HepG2 (cell line): ENCODE results near the gene ATPAF2. TPM values are rescaled to one million over a fixed set of nuclear protein-coding genes. Genes with fewer than 3 reads are reported as not detected.

Source experiments
- ATF3 ChIP-seq: sonication (generic); formaldehyde crosslinking; IDR thresholded peaks from 2 replicates; pipeline ENCODE4 v1.4.0; 2020; ENCODE audit warnings: missing genetic modification reagents
- CHD2 ChIP-seq: IDR thresholded peaks from 2 replicates; pipeline ENCODE4 v1.6.1; 2011; ENCODE audit warnings: low read depth, low read length, improper control_type of control experiment
- CREM ChIP-seq, 2 experiments: sonication (generic) in 1 of 2; formaldehyde crosslinking in 1 of 2; IDR thresholded peaks; 2 replicates each; pipeline versions ENCODE4 v1.4.0 to v1.6.1; 2016 to 2020; ENCODE audit warnings: antibody characterized with exemption in 1 of 2, mild to moderate bottlenecking in 1 of 2, missing genetic modification reagents in 1 of 2
- FLYWCH1 ChIP-seq: sonication (generic); formaldehyde crosslinking; IDR thresholded peaks from 2 replicates; pipeline ENCODE4 v1.8.1; 2023; ENCODE audit warnings: mild to moderate bottlenecking, missing genetic modification reagents
- FOXM1 ChIP-seq: sonication (generic); formaldehyde crosslinking; IDR thresholded peaks from 2 replicates; pipeline ENCODE4 v1.5.0; 2020; ENCODE audit warnings: missing genetic modification reagents
- HDAC2 ChIP-seq: sonication (generic); formaldehyde crosslinking; IDR thresholded peaks from 2 replicates; pipeline ENCODE4 v1.4.0; 2020; ENCODE audit warnings: missing genetic modification reagents
- MED8 ChIP-seq: sonication (generic); formaldehyde crosslinking; IDR thresholded peaks from 2 replicates; pipeline ENCODE4 v1.8.1; 2023; ENCODE audit warnings: mild to moderate bottlenecking, missing genetic modification reagents; ENCODE audit not compliant: insufficient replicate concordance
- SAFB2 ChIP-seq: sonication (generic); formaldehyde crosslinking; IDR thresholded peaks from 2 replicates; pipeline ENCODE4 v1.5.1; 2020; ENCODE audit warnings: missing genetic modification reagents, low read depth, mild to moderate bottlenecking, borderline replicate concordance
- TBP ChIP-seq: sonication (generic); formaldehyde crosslinking; IDR thresholded peaks from 2 replicates; pipeline ENCODE4 v1.5.0; 2020; ENCODE audit warnings: missing genetic modification reagents
- ZNF20 ChIP-seq: sonication (generic); formaldehyde crosslinking; IDR thresholded peaks from 2 replicates; pipeline ENCODE4 v1.4.0; 2020; ENCODE audit warnings: mild to moderate bottlenecking, moderate library complexity, missing genetic modification reagents
- ZNF333 ChIP-seq: sonication (generic); formaldehyde crosslinking; IDR thresholded peaks from 2 replicates; pipeline ENCODE4 v1.4.0; 2020; ENCODE audit warnings: mild to moderate bottlenecking, missing genetic modification reagents, borderline replicate concordance
- polyA plus RNA-seq, 8 experiments: library from polyadenylated mRNA; depleted of rRNA in 3 of 8; stranded (reverse) in 7 of 8; unstranded in 1 of 8; fragments of >200 nt; fragmentation: Illumina TruSeq in 4 of 8; extraction: Trizol in 4 of 8; gene quantifications; 2 replicates each; pipeline versions ENCODE4 v1.2.1 to v1.2.3, GENCODE V29; 2011 to 2016; ENCODE audit warnings: low read depth in 4 of 8, missing spikeins in 1 of 8, mixed read lengths in 1 of 8; ENCODE audit not compliant: insufficient read depth in 1 of 8
- total RNA-seq, 5 experiments: library from RNA; depleted of rRNA; stranded (reverse); fragments of >200 nt; fragmentation: Illumina TruSeq; extraction: Trizol; gene quantifications; 2 replicates each; pipeline ENCODE4 v1.2.3, GENCODE V29; 2016; ENCODE audit warnings: low read depth in 1 of 5
- TF ChIP-seq, protein P1 (sequence below), 2 experiments: IDR thresholded peaks; 2 replicates each; pipeline ENCODE4 v1.6.1; 2011 to 2012; ENCODE audit warnings: low read length in 2 of 2, borderline replicate concordance in 1 of 2, low read depth in 1 of 2, mild to moderate bottlenecking in 1 of 2, moderate library complexity in 1 of 2
- TF ChIP-seq, protein P2 (sequence below): sonication (generic); formaldehyde crosslinking; IDR thresholded peaks from 2 replicates; pipeline ENCODE4 v1.5.1; 2020; ENCODE audit warnings: mild to moderate bottlenecking, missing genetic modification reagents, moderate library complexity
- TF ChIP-seq, protein P3 (sequence below): sonication (generic); formaldehyde crosslinking; IDR thresholded peaks from 2 replicates; pipeline ENCODE4 v1.9.0; 2021; ENCODE audit warnings: missing genetic modification reagents, borderline replicate concordance
- TF ChIP-seq, protein P4 (sequence below): sonication (generic); formaldehyde crosslinking; IDR thresholded peaks from 2 replicates; pipeline ENCODE4 v1.5.1; 2020; ENCODE audit warnings: missing genetic modification reagents, mild to moderate bottlenecking, borderline replicate concordance

The ATPAF2 gene
- total and polyA plus RNA-seq, 2 of the 13 experiments (the other 11 are each of a cell fraction or from before 2014, with no cell fraction given) = 15.0 to 16.5 TPM

GRCh38 chr17:18038861-18039534 is at the start of gene ATPAF2, which contains the start of gene GID4 (continued):
- TF ChIP-seq ZNF333 (CRISPR knock-in tag) = no peak; the same call in 1 of the 2 replicates
- TF ChIP-seq SAFB2 = no peak
- TF ChIP-seq, protein P1, sequence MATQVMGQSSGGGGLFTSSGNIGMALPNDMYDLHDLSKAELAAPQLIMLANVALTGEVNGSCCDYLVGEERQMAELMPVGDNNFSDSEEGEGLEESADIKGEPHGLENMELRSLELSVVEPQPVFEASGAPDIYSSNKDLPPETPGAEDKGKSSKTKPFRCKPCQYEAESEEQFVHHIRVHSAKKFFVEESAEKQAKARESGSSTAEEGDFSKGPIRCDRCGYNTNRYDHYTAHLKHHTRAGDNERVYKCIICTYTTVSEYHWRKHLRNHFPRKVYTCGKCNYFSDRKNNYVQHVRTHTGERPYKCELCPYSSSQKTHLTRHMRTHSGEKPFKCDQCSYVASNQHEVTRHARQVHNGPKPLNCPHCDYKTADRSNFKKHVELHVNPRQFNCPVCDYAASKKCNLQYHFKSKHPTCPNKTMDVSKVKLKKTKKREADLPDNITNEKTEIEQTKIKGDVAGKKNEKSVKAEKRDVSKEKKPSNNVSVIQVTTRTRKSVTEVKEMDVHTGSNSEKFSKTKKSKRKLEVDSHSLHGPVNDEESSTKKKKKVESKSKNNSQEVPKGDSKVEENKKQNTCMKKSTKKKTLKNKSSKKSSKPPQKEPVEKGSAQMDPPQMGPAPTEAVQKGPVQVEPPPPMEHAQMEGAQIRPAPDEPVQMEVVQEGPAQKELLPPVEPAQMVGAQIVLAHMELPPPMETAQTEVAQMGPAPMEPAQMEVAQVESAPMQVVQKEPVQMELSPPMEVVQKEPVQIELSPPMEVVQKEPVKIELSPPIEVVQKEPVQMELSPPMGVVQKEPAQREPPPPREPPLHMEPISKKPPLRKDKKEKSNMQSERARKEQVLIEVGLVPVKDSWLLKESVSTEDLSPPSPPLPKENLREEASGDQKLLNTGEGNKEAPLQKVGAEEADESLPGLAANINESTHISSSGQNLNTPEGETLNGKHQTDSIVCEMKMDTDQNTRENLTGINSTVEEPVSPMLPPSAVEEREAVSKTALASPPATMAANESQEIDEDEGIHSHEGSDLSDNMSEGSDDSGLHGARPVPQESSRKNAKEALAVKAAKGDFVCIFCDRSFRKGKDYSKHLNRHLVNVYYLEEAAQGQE (IDR thresholded peaks at IDR 0.05; ENCODE audit: borderline replicate concordance in 1 of 2, low read depth in 1 of 2, low read length in 2 of 2) = peak in 1 of 2 experiments; percentile 20; a peak in 1 of 4 replicates
- peak; percentile 93 for TF ChIP-seq CREM (IDR thresholded peaks at IDR 0.05)
- TF ChIP-seq CREM (CRISPR knock-in tag; IDR thresholded peaks at IDR 0.05) = peak; percentile 59; the same call in 1 of the 2 replicates
- TF ChIP-seq MED8 = no peak
- no peak for TF ChIP-seq FOXM1 (CRISPR knock-in tag)
- TF ChIP-seq HDAC2 (CRISPR knock-in tag) = peak; percentile 66
- no peak for TF ChIP-seq ZNF20 (CRISPR knock-in tag)
- TF ChIP-seq ATF3 (CRISPR knock-in tag) = no peak
- TF ChIP-seq, protein P2, sequence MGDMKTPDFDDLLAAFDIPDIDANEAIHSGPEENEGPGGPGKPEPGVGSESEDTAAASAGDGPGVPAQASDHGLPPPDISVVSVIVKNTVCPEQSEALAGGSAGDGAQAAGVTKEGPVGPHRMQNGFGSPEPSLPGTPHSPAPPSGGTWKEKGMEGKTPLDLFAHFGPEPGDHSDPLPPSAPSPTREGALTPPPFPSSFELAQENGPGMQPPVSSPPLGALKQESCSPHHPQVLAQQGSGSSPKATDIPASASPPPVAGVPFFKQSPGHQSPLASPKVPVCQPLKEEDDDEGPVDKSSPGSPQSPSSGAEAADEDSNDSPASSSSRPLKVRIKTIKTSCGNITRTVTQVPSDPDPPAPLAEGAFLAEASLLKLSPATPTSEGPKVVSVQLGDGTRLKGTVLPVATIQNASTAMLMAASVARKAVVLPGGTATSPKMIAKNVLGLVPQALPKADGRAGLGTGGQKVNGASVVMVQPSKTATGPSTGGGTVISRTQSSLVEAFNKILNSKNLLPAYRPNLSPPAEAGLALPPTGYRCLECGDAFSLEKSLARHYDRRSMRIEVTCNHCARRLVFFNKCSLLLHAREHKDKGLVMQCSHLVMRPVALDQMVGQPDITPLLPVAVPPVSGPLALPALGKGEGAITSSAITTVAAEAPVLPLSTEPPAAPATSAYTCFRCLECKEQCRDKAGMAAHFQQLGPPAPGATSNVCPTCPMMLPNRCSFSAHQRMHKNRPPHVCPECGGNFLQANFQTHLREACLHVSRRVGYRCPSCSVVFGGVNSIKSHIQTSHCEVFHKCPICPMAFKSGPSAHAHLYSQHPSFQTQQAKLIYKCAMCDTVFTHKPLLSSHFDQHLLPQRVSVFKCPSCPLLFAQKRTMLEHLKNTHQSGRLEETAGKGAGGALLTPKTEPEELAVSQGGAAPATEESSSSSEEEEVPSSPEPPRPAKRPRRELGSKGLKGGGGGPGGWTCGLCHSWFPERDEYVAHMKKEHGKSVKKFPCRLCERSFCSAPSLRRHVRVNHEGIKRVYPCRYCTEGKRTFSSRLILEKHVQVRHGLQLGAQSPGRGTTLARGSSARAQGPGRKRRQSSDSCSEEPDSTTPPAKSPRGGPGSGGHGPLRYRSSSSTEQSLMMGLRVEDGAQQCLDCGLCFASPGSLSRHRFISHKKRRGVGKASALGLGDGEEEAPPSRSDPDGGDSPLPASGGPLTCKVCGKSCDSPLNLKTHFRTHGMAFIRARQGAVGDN (CRISPR knock-in tag) = peak; percentile 76
- TF ChIP-seq TBP (CRISPR knock-in tag) = 0 out of 2 replicates have a peak, but pooled peaks have one; percentile 37
- TF ChIP-seq, protein P3, sequence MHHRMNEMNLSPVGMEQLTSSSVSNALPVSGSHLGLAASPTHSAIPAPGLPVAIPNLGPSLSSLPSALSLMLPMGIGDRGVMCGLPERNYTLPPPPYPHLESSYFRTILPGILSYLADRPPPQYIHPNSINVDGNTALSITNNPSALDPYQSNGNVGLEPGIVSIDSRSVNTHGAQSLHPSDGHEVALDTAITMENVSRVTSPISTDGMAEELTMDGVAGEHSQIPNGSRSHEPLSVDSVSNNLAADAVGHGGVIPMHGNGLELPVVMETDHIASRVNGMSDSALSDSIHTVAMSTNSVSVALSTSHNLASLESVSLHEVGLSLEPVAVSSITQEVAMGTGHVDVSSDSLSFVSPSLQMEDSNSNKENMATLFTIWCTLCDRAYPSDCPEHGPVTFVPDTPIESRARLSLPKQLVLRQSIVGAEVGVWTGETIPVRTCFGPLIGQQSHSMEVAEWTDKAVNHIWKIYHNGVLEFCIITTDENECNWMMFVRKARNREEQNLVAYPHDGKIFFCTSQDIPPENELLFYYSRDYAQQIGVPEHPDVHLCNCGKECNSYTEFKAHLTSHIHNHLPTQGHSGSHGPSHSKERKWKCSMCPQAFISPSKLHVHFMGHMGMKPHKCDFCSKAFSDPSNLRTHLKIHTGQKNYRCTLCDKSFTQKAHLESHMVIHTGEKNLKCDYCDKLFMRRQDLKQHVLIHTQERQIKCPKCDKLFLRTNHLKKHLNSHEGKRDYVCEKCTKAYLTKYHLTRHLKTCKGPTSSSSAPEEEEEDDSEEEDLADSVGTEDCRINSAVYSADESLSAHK (CRISPR knock-in tag) = no peak
- TF ChIP-seq FLYWCH1 (CRISPR knock-in tag) = no peak
- peak; percentile 58; the same call in 1 of the 2 replicates for TF ChIP-seq CHD2
- TF ChIP-seq, protein P4, sequence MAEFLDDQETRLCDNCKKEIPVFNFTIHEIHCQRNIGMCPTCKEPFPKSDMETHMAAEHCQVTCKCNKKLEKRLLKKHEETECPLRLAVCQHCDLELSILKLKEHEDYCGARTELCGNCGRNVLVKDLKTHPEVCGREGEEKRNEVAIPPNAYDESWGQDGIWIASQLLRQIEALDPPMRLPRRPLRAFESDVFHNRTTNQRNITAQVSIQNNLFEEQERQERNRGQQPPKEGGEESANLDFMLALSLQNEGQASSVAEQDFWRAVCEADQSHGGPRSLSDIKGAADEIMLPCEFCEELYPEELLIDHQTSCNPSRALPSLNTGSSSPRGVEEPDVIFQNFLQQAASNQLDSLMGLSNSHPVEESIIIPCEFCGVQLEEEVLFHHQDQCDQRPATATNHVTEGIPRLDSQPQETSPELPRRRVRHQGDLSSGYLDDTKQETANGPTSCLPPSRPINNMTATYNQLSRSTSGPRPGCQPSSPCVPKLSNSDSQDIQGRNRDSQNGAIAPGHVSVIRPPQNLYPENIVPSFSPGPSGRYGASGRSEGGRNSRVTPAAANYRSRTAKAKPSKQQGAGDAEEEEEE = no peak
